ENCODE data around the gene DCDC1. TPM values are rescaled to one million over a fixed set of nuclear protein-coding genes. Genes with fewer than 3 reads are reported as not detected.

DCDC1 gene
- polyA plus RNA-seq, 3 donors, result 0.03 TPM; not detected in 2

- no peaks in the 10 kb centered on the region for H3K27me3 Mint-ChIP-seq (ENCODE audit: low read depth in 3 of 3)
- Histone ChIP-seq H3K27me3 (ENCODE audit: control insufficient read depth in 2 of 2, insufficient read depth in 2 of 2, low read length in 2 of 2) (no peaks in the 10 kb centered on the region), H3K4me1 (ENCODE audit: control insufficient read depth in 1 of 2, insufficient read depth in 2 of 2, low read length in 2 of 2) (no peaks in the 10 kb centered on the region), H3K9me3 (replicated peaks in 1 of 2; ENCODE audit: control insufficient read depth in 1 of 2, insufficient read depth in 1 of 2, low read length in 2 of 2) (no peaks in the 10 kb centered on the region), H4K20me1 (ENCODE audit: insufficient read depth, low read length) (no peaks in the 10 kb centered on the region), H3K79me2 (ENCODE audit: insufficient read depth, low read length) (no peaks in the 10 kb centered on the region), H3K27ac (ENCODE audit: low read depth in 1 of 2, low read length in 2 of 2) (no peak overlapping the region), H3K4me2 (replicated peaks; ENCODE audit: extremely low read depth, low read length, poor library complexity, severe bottlenecking) (no peak overlapping the region), H2AFZ (ENCODE audit: insufficient read depth, low read depth, low read length, poor library complexity, severe bottlenecking) (no peak overlapping the region), H3K36me3 (replicated peaks in 1 of 2; ENCODE audit: control insufficient read depth in 1 of 2, insufficient read depth in 2 of 2, low read length in 2 of 2) (no peaks in the 10 kb centered on the region), H3K4me3 (replicated peaks in 1 of 3; ENCODE audit: low read depth in 2 of 3, low read length in 3 of 3) (no peak overlapping the region), H3K9ac (ENCODE audit: insufficient read depth, low read length, poor library complexity, severe bottlenecking) (no peak overlapping the region)
- H3K4me3 Mint-ChIP-seq, result no peak overlapping the region
- WGBS (ENCODE audit: insufficient coverage), result 82% methylated on average over 1 of the region's 3 CpGs
- peaks cover 0 to 5% (median 2%) of the 10 kb centered on the region in 7 donors for H3K9me3 Mint-ChIP-seq
- intact Hi-C loops (cut with micrococcal nuclease), result no loop called here
- no peak overlapping the region for H3K27ac Mint-ChIP-seq
- no peak for DNase-seq
- no peaks in the 10 kb centered on the region for H3K36me3 Mint-ChIP-seq
- TF ChIP-seq CTCF (IDR thresholded peaks at IDR 0.05), result no peak
- H3K4me1 Mint-ChIP-seq, result no peaks in the 10 kb centered on the region
Measured at GRCh38 chr11:30984827-30985226, 384.7 kb downstream of the DCDC1 start.

GRCh38 chr11:30984442-30984816 is 385.1 kb downstream of the DCDC1 start:
- no CpG with 5 or more reads among the region's 4 CpGs for WGBS (ENCODE audit: insufficient coverage)
- intact Hi-C loops (cut with micrococcal nuclease), result no loop called here
- TF ChIP-seq CTCF (IDR thresholded peaks at IDR 0.05), result no peak

More at GRCh38 chr11:30984442-30984816, 385.1 kb downstream of the DCDC1 start:
- Histone ChIP-seq H3K79me2 (ENCODE audit: insufficient read depth, low read length) (no peaks in the 10 kb centered on the region), H3K4me3 (replicated peaks in 1 of 3; ENCODE audit: low read depth in 2 of 3, low read length in 3 of 3) (no peak overlapping the region), H3K36me3 (replicated peaks in 1 of 2; ENCODE audit: control insufficient read depth in 1 of 2, insufficient read depth in 2 of 2, low read length in 2 of 2) (no peaks in the 10 kb centered on the region), H3K27me3 (ENCODE audit: control insufficient read depth in 2 of 2, insufficient read depth in 2 of 2, low read length in 2 of 2) (no peaks in the 10 kb centered on the region), H3K4me1 (ENCODE audit: control insufficient read depth in 1 of 2, insufficient read depth in 2 of 2, low read length in 2 of 2) (no peaks in the 10 kb centered on the region), H3K9ac (ENCODE audit: insufficient read depth, low read length, poor library complexity, severe bottlenecking) (no peak overlapping the region), H3K9me3 (replicated peaks in 1 of 2; ENCODE audit: control insufficient read depth in 1 of 2, insufficient read depth in 1 of 2, low read length in 2 of 2) (no peaks in the 10 kb centered on the region), H3K4me2 (replicated peaks; ENCODE audit: extremely low read depth, low read length, poor library complexity, severe bottlenecking) (no peak overlapping the region), H2AFZ (ENCODE audit: insufficient read depth, low read depth, low read length, poor library complexity, severe bottlenecking) (no peak overlapping the region), H3K27ac (ENCODE audit: low read depth in 1 of 2, low read length in 2 of 2) (no peak overlapping the region), H4K20me1 (ENCODE audit: insufficient read depth, low read length) (no peaks in the 10 kb centered on the region)
- no peaks in the 10 kb centered on the region for H3K4me1 Mint-ChIP-seq
- H3K27ac Mint-ChIP-seq, result no peak overlapping the region
- DNase-seq, result no peak
- H3K36me3 Mint-ChIP-seq, result no peaks in the 10 kb centered on the region
- H3K4me3 Mint-ChIP-seq, result no peak overlapping the region
- H3K27me3 Mint-ChIP-seq (ENCODE audit: low read depth in 3 of 3), result no peaks in the 10 kb centered on the region
- H3K9me3 Mint-ChIP-seq, result peaks cover 0 to 5% (median 2%) of the 10 kb centered on the region in 7 donors

Measured in CD14-positive monocyte (primary cell).